ENCODE data around the gene ARID1A.

- TF ChIP-seq, protein P1, sequence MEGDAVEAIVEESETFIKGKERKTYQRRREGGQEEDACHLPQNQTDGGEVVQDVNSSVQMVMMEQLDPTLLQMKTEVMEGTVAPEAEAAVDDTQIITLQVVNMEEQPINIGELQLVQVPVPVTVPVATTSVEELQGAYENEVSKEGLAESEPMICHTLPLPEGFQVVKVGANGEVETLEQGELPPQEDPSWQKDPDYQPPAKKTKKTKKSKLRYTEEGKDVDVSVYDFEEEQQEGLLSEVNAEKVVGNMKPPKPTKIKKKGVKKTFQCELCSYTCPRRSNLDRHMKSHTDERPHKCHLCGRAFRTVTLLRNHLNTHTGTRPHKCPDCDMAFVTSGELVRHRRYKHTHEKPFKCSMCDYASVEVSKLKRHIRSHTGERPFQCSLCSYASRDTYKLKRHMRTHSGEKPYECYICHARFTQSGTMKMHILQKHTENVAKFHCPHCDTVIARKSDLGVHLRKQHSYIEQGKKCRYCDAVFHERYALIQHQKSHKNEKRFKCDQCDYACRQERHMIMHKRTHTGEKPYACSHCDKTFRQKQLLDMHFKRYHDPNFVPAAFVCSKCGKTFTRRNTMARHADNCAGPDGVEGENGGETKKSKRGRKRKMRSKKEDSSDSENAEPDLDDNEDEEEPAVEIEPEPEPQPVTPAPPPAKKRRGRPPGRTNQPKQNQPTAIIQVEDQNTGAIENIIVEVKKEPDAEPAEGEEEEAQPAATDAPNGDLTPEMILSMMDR (IDR thresholded peaks at IDR 0.05): no peak
- no peak for TF ChIP-seq POLR2AphosphoS5 (IDR thresholded peaks at IDR 0.05)
- TF ChIP-seq EP300 (IDR thresholded peaks at IDR 0.05): no peak
Measured at GRCh38 chr1:26745191-26745590, 49.4 kb downstream of the ARID1A start.

Measured in sigmoid colon (tissue), 4 donors.